ENCODE results near the gene ALDH3A1. TPM values are rescaled to one million over a fixed set of nuclear protein-coding genes. Genes with fewer than 3 reads are reported as not detected.

ALDH3A1 gene
- total RNA-seq, 3 donors from 2014 or later = not detected

GRCh38 chr17:19739241-19740201, 8.6 kb downstream of the ALDH3A1 start:
- Mint-ChIP-seq H3K4me3 (no peak overlapping the region), H3K36me3 (ENCODE audit: insufficient read depth) (no peaks in the 10 kb centered on the region), H3K27me3 (ENCODE audit: low read depth) (no peaks in the 10 kb centered on the region), H3K4me1 (ENCODE audit: low read depth) (no peaks in the 10 kb centered on the region), H3K9me3 (no peaks in the 10 kb centered on the region)
- ATAC-seq (no peak), DNase-seq (no peak)

GRCh38 chr17:19738757-19739156, 9.3 kb downstream of the ALDH3A1 start:
- no peaks in the 10 kb centered on the region for H3K4me1 Mint-ChIP-seq (ENCODE audit: low read depth)
- H3K27me3 Mint-ChIP-seq (ENCODE audit: low read depth) = no peaks in the 10 kb centered on the region
- H3K36me3 Mint-ChIP-seq (ENCODE audit: insufficient read depth) = no peaks in the 10 kb centered on the region
- DNase-seq (no peak), ATAC-seq (no peak)
- H3K4me3 Mint-ChIP-seq = no peak overlapping the region
- no peaks in the 10 kb centered on the region for H3K9me3 Mint-ChIP-seq

GRCh38 chr17:19738073-19738449, 10.0 kb downstream of the ALDH3A1 start:
- no peak for ATAC-seq
- H3K4me3 Mint-ChIP-seq = no peak overlapping the region
- no peaks in the 10 kb centered on the region for H3K36me3 Mint-ChIP-seq (ENCODE audit: insufficient read depth)
- H3K9me3 Mint-ChIP-seq = no peaks in the 10 kb centered on the region
- H3K27me3 Mint-ChIP-seq (ENCODE audit: low read depth) = no peaks in the 10 kb centered on the region
- no peaks in the 10 kb centered on the region for H3K4me1 Mint-ChIP-seq (ENCODE audit: low read depth)
- DNase-seq = no peak

- Mint-ChIP-seq H3K9me3 (no peaks in the 10 kb centered on the region), H3K36me3 (ENCODE audit: insufficient read depth) (no peaks in the 10 kb centered on the region), H3K4me3 (no peak overlapping the region), H3K4me1 (ENCODE audit: low read depth) (no peaks in the 10 kb centered on the region), H3K27me3 (ENCODE audit: low read depth) (no peaks in the 10 kb centered on the region)
- DNase-seq (no peak), ATAC-seq (no peak)
Observed at GRCh38 chr17:19737305-19738072, 10.6 kb downstream of the ALDH3A1 start.

GRCh38 chr17:19736071-19736470, 12.0 kb downstream of the ALDH3A1 start:
- Mint-ChIP-seq H3K36me3 (ENCODE audit: insufficient read depth) (no peaks in the 10 kb centered on the region), H3K4me1 (ENCODE audit: low read depth) (no peaks in the 10 kb centered on the region), H3K27me3 (ENCODE audit: low read depth) (no peaks in the 10 kb centered on the region), H3K4me3 (no peak overlapping the region), H3K9me3 (no peaks in the 10 kb centered on the region)
- ATAC-seq = no peak
- no peak for DNase-seq

- Mint-ChIP-seq H3K36me3 (ENCODE audit: insufficient read depth) (no peaks in the 10 kb centered on the region), H3K9me3 (no peaks in the 10 kb centered on the region), H3K4me3 (no peak overlapping the region), H3K27me3 (ENCODE audit: low read depth) (no peaks in the 10 kb centered on the region), H3K4me1 (ENCODE audit: low read depth) (no peaks in the 10 kb centered on the region)
- DNase-seq = no peak
- ATAC-seq = no peak
Observed at GRCh38 chr17:19733953-19734526, 14.1 kb downstream of the ALDH3A1 start.

GRCh38 chr17:19731626-19732025, 16.5 kb downstream of the ALDH3A1 start:
- H3K27me3 Mint-ChIP-seq (ENCODE audit: low read depth) = no peaks in the 10 kb centered on the region
- DNase-seq = no peak
- H3K4me1 Mint-ChIP-seq (ENCODE audit: low read depth) = no peaks in the 10 kb centered on the region
- H3K9me3 Mint-ChIP-seq = no peaks in the 10 kb centered on the region
- no peak for ATAC-seq
- H3K36me3 Mint-ChIP-seq (ENCODE audit: insufficient read depth) = no peaks in the 10 kb centered on the region
- H3K4me3 Mint-ChIP-seq = no peak overlapping the region

- H3K27me3 Mint-ChIP-seq (ENCODE audit: low read depth) = no peaks in the 10 kb centered on the region
- ATAC-seq = no peak
- no peaks in the 10 kb centered on the region for H3K36me3 Mint-ChIP-seq (ENCODE audit: insufficient read depth)
- H3K4me1 Mint-ChIP-seq (ENCODE audit: low read depth) = no peaks in the 10 kb centered on the region
- H3K4me3 Mint-ChIP-seq = no peak overlapping the region
- no peaks in the 10 kb centered on the region for H3K9me3 Mint-ChIP-seq
- DNase-seq = no peak
Observed at GRCh38 chr17:19730843-19731242, 17.3 kb downstream of the ALDH3A1 start.

GRCh38 chr17:19729900-19730299, 18.2 kb downstream of the ALDH3A1 start:
- no peaks in the 10 kb centered on the region for H3K36me3 Mint-ChIP-seq (ENCODE audit: insufficient read depth)
- no peak overlapping the region for H3K4me3 Mint-ChIP-seq
- no peaks in the 10 kb centered on the region for H3K9me3 Mint-ChIP-seq
- H3K27me3 Mint-ChIP-seq (ENCODE audit: low read depth) = no peaks in the 10 kb centered on the region
- peaks cover 9% of the 10 kb centered on the region for H3K4me1 Mint-ChIP-seq (ENCODE audit: low read depth)
- DNase-seq (no peak), ATAC-seq (no peak)

- Mint-ChIP-seq H3K9me3 (no peaks in the 10 kb centered on the region), H3K27me3 (ENCODE audit: low read depth) (no peaks in the 10 kb centered on the region), H3K4me1 (ENCODE audit: low read depth) (peaks cover 18% of the 10 kb centered on the region), H3K36me3 (ENCODE audit: insufficient read depth) (no peaks in the 10 kb centered on the region), H3K4me3 (no peak overlapping the region)
- DNase-seq = no peak
- ATAC-seq = no peak
Observed at GRCh38 chr17:19728084-19728495, 20.0 kb downstream of the ALDH3A1 start.

GRCh38 chr17:19727501-19728078, 20.5 kb downstream of the ALDH3A1 start:
- DNase-seq (no peak), ATAC-seq (no peak)
- Mint-ChIP-seq H3K4me3 (no peak overlapping the region), H3K4me1 (ENCODE audit: low read depth) (peaks cover 18% of the 10 kb centered on the region), H3K27me3 (ENCODE audit: low read depth) (no peaks in the 10 kb centered on the region), H3K36me3 (ENCODE audit: insufficient read depth) (no peaks in the 10 kb centered on the region), H3K9me3 (no peaks in the 10 kb centered on the region)

GRCh38 chr17:19726631-19727376, 21.3 kb downstream of the ALDH3A1 start:
- Mint-ChIP-seq H3K27me3 (ENCODE audit: low read depth) (no peaks in the 10 kb centered on the region), H3K4me3 (no peak overlapping the region), H3K4me1 (ENCODE audit: low read depth) (peaks cover 19% of the 10 kb centered on the region), H3K9me3 (no peaks in the 10 kb centered on the region), H3K36me3 (ENCODE audit: insufficient read depth) (no peaks in the 10 kb centered on the region)
- DNase-seq (no peak), ATAC-seq (no peak)

GRCh38 chr17:19725486-19725885, 22.6 kb downstream of the ALDH3A1 start:
- H3K9me3 Mint-ChIP-seq = no peaks in the 10 kb centered on the region
- DNase-seq (no peak), ATAC-seq (no peak)
- no peaks in the 10 kb centered on the region for H3K36me3 Mint-ChIP-seq (ENCODE audit: insufficient read depth)
- H3K27me3 Mint-ChIP-seq (ENCODE audit: low read depth) = no peaks in the 10 kb centered on the region
- H3K4me3 Mint-ChIP-seq = peak overlapping the region; percentile 62
- H3K4me1 Mint-ChIP-seq (ENCODE audit: low read depth) = peaks cover 19% of the 10 kb centered on the region
